ENCODE results near the gene C1orf116.

GRCh38 chr1:206970446-206970845 lies 62.1 kb downstream of the C1orf116 start, which contains the start of gene FCAMR:
- TF ChIP-seq POLR2A (IDR thresholded peaks at IDR 0.05), result no peak
- TF ChIP-seq, protein P1, sequence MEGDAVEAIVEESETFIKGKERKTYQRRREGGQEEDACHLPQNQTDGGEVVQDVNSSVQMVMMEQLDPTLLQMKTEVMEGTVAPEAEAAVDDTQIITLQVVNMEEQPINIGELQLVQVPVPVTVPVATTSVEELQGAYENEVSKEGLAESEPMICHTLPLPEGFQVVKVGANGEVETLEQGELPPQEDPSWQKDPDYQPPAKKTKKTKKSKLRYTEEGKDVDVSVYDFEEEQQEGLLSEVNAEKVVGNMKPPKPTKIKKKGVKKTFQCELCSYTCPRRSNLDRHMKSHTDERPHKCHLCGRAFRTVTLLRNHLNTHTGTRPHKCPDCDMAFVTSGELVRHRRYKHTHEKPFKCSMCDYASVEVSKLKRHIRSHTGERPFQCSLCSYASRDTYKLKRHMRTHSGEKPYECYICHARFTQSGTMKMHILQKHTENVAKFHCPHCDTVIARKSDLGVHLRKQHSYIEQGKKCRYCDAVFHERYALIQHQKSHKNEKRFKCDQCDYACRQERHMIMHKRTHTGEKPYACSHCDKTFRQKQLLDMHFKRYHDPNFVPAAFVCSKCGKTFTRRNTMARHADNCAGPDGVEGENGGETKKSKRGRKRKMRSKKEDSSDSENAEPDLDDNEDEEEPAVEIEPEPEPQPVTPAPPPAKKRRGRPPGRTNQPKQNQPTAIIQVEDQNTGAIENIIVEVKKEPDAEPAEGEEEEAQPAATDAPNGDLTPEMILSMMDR (IDR thresholded peaks at IDR 0.05), result no peak
- no peak for TF ChIP-seq POLR2AphosphoS5 (IDR thresholded peaks at IDR 0.05)

Measured in prostate gland (tissue), 2 donors.